ENCODE measurements around the gene ARHGAP15.

- TF ChIP-seq CTCF (IDR thresholded peaks at IDR 0.05; ENCODE audit: insufficient read depth, low read depth, low read length) (no peak), EZH2 (IDR thresholded peaks at IDR 0.05; ENCODE audit: insufficient read depth, low read length) (no peak)
Measured at GRCh38 chr2:143718745-143719144, 589.5 kb downstream of the ARHGAP15 start.
